HG03039 (cell line): ENCODE results near the gene GPR89A.
"Not testable (repeated sequence)": the region's sequence is repeated elsewhere in the genome, so short reads cannot be mapped to it uniquely, and the experiment has no call there.

ENCODE experiments used
- ATAC-seq: cut with Tn5 transposase; IDR thresholded peaks from one replicate; pipeline ENCODE4 v1.9.1; 2021; ENCODE audit warnings: mild to moderate bottlenecking, moderate library complexity; ENCODE audit not compliant: unreplicated experiment

GPR89A gene

DNA sequence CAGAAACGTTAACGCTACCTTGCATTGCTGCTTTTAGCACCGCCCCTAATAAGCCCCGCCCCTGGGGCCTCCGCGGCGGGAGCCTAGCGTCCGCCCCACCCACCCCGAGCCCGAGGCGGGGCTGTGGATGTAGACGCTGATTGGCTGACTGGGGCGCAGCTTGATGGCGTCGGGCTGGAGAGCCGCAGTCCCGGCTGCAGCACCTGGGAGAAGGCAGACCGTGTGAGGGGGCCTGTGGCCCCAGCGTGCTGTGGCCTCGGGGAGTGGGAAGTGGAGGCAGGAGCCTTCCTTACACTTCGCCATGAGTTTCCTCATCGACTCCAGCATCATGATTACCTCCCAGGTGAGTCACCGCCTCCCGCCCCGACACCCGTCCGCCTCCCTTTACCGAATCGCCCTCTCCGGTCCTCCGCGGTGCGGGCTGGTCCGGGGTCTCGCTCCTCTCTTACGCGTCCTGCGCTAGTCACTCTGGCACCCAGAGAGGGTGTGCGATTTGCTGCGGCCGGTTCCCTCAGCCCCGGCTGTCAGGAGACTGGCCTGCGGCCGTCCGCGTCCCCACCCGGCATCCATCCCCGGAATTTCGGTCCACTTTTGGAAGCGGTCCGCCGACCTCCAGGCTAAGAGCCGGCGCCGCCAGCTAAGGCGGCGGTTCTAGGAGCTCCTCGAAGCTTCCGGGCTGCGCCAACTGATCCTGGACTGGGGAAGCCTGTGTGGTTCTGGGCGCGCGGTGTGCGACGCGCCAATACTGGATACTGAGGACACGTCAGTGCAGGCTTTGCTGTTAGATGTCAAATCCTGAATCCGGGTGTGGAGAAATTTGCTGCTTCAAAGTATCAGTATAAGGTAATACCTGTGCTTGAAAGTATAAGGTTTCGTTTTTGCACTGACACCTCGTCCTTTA lies at the start of gene GPR89A:
GPR89A (plus strand) TSS at position 156 of the 901 bp plus-strand sequence; CDS start at position 302, 146 bp downstream.
- peak; percentile 96 for ATAC-seq

DNA sequence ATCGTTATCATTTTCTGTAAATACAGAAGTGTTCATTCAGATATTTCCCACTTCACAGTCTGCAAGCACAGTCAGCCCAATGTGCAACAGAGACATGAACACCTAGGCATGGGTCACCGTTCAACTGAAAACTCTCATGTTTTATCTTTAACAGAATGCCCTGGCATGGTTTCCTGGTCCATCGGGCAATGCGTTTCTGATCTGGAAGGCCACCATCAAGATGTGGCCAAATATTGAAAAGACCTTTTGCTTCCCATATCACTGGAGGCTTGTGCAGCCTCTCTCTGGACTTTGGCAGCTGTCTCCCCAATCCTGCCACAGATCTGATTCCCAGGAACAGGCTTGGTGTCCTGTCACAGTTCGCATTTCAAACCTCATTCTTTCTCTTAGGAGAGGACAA lies 21.0 kb upstream of the GPR89A start:
- not testable (repeated sequence) for ATAC-seq

DNA sequence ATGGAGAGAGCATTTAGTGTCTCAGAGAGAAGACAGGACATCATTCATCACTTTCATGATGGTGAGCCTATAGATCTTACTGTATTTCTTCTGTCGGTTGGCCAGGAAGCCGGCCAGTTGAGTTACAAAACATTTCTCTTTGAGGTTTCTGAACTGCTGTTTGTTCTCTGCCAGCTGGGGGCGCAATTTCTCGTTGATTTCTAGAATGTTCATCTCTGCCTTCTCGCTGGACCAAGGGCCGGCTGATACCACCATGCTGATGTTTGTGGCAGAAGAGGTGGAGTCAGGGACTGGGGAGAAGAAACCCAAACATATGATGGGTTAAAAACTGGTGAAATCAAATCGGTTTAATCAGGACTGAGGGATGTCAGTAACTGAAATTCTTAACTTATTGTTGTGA lies 17.0 kb upstream of the GPR89A start:
- not testable (repeated sequence) for ATAC-seq

DNA sequence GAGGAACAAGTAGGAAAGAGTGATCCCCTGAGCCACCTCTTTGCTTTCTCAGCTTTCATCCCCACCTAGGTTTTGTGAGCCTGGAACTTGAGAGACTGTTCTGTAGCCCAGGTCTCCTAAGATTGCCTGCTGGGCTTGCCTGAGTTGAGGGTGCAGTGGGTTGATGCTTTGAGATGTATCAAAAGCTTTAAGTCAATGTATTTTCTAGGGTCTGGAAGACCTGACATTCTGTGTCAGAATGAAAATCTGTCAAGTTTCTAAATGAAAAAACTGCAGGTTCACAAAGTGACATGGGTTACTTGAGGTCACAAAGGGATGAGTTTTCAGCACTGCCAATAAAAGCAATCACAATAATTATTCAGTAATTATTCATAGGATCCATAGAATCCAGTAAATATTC lies 15.4 kb upstream of the GPR89A start:
- not testable (repeated sequence) for ATAC-seq

DNA sequence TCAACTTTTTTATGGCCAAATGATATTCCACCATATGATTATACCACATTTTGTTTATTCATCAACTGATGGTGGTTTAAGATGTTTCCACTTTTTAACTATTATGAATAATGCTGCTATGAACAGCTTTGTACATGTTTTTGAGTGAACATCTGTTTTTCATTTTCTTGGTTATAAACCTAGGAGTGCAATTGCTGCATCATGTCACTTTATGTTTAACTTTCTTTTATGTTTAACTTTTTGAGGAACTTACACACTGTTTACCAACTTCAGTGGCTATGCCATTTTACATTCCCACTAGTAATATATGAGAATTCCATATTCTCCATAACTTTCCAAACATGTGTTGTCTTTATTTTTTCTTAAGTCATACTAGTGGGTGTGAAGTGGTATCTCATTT lies 12.4 kb upstream of the GPR89A start:
- not testable (repeated sequence) for ATAC-seq

DNA sequence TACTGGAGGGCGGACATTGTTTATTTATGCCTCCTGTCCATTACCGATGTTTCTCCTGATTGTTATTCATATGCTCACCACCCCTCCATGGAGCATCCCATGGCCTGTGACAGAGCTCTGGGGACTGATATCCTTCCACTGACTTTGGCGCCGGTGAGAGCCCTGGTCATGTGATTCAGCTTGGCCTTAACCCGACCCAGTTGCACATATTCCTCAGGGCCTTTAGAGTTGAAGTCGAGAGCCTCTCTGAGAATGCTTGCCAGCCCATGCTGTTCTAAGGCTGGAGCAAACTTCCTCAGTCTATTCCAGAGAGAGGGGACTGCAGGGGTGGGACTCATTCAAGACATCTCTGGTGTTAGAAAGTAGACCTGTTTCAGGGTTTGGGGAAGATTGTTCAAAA lies 11.6 kb upstream of the GPR89A start:
- not testable (repeated sequence) for ATAC-seq

DNA sequence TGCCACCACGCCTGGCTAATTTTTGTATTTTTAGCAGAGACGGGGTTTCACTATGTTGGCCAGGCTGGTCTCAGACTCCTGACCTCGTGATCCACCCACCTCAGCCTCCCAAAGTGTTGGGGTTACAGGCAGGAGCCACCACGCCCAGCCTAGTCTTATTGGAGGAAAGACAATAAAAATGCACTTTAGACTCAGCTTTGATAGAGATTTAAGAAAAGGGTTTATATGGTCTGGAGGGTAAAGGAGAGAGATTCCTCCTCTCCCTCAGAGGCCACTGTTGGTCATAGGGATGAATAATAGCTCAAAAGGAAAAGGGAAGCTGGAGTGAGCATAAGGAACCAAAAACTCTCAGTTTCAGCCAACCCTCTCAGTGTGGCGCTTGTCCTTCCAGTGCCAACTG lies 8.4 kb upstream of the GPR89A start:
- ATAC-seq = not testable (repeated sequence)

DNA sequence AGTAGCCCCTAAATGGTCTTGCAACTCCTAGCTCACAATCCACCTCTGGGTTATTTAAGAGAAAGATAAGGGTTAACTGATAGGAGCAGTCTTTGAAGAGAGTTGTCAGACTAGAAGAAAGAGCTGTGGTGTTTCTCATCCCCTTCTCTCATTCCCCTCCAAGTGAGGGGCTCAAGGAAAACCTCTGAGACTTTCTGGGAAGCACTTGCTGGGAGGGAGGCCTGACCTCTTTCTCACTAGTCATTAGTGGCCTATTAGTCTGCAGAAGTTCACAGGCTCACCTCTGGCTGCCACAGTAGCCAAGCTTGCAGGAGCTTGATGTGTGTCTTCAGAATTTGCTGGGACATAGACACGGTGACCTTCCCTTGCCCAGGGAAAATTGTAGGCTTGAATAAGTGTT lies 6.2 kb upstream of the GPR89A start:
- ATAC-seq = no peak

DNA sequence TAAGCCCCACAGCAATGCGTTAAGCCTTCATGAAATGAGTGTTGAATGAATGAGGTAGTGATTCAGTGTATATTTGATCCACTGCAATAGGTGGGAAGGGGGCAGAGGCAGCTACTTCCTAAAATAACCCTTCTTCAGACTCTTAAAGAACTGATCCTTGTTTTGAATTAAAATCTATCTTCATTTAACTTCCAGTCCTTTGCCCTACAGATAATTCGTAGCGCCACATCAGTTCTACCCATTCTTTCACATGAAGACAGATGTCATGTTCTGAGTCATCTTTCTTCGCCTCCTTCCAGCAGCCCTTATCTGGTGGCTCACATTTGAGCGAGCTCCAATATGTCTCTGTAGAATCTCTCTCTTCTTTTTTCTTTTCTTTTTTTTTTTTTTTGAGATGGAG lies 948 bp upstream of the GPR89A start:
- ATAC-seq = not testable (repeated sequence)

DNA sequence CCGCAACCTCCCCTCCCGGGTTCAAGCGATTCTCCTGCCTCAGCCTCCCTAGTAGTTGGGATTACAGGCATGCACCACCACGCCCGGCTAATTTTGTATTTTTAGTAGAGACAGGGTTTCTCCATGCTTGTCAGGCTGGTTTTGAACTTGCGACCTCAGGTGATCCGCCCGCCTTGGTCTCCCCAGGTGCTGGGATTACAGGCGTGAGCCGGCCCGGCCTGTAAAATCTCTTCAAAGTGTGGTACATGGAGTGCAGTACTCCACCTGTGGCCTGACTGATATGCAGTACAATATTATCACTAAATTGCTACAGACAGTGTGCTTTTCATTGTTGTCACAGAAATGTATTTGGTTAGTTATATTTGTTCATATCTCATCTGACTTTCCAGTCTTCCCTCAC lies 499 bp upstream of the GPR89A start:
- not testable (repeated sequence) for ATAC-seq

DNA sequence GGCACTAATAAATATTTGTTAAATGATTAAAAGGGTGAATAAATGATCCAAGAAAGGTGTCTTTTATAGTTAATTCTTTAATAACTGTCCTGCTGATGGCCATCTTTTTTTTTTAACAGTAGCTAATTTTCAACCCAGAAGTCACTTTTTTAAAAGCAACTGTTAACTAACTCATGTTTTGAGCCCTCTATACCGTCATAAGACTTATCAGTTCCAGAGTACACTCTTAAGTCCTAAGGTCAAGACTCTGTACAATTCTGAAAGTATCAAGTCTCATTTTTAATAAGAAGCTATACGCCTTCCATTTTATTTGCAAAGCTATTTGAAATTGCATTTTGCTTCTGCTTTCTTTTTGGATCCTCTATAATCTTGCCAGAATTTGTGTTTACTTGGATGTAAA lies 3.0 kb downstream of the GPR89A start:
- not testable (repeated sequence) for ATAC-seq

DNA sequence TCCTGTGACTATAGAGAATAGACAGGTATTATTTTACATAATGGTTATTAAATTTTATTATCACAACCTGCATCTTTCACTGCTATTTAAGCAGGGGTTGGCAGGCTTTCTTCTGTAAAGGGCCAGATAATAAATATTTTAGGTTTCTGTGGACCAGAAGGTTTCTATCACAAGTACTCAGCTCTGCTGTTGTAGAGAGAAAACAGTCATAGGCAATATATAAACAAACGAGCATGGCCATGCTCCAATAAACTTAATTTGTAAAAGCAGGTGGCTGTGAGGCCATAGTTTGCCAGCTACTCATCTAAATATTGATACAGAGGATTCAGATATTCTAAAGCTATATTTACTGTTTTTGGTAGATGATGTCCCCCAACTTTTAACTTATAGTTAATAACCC lies 12.3 kb downstream of the GPR89A start:
- not testable (repeated sequence) for ATAC-seq

DNA sequence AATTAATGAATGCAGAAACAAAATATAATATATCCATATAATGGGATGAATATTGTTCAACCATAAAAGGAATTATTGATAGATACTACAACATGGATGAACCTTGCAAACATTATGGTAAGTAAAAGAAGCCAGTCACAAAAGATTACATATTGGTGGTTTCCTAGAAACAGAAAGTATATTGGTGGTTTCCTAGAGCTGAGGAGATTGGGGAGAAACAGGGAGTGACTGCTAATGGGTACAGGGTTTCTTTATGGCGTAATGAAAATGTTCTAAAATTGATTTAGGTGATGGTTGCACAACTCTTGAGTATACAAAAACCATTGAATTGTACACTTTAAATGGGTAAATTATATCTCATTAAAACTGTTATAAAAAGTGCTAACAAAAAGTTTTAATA lies 14.4 kb downstream of the GPR89A start:
- ATAC-seq = not testable (repeated sequence)

DNA sequence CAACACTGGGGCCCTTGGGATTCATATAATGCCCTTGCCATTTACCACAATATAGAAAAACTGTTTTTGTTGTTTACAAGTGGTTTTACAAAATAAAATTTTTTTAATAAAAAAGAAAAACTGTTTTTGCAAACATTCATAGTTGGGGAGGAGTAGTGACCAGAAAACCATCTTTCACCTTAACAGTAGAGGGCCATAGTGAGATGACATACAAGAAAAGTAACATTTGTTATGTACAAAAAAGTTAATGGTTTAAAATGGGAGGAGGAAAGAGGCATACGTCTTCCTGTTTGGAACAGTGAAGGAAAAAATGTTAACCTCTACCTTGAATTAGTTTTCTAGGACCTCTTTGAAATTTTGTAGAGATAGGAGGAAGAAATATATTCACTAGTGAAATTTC lies 28.4 kb downstream of the GPR89A start:
- ATAC-seq = not testable (repeated sequence)

DNA sequence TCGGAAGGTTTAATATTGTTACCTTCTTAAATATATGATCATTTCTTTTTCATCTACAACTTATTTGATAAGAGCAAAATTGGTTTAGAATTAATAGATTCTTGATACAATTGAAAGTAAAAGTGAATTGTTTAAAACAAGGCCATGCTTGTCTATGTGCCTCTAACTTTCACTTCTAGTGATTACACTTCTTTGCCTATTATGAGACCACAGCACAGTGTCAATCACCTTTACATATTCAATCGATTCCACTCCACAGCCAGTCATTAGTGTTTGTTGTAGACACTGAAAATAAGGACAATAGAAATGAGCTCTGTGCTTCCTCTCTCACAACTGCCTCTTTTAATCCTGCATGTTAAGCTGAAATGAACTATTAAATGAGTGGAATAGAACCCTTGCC lies 34.1 kb downstream of the GPR89A start:
- not testable (repeated sequence) for ATAC-seq

DNA sequence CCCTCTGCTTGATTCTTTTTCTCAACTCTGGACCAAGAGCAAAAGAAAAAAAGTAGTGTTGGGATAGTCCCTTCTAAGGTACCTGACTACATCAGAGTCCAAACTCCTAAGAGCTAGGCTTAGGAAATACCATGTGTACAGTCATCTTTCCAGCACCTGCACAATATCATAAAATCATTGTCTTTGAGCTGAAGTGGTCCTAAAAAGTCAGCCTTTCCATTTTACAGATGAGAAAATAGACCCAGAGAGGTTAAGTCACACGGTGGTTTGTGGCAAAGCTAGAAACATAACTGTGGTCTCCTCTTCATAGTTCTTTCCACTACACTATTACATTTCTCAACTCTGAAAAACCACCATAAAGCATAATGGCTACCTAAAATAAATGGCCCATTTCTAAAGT lies 36.2 kb downstream of the GPR89A start:
- ATAC-seq = not testable (repeated sequence)

DNA sequence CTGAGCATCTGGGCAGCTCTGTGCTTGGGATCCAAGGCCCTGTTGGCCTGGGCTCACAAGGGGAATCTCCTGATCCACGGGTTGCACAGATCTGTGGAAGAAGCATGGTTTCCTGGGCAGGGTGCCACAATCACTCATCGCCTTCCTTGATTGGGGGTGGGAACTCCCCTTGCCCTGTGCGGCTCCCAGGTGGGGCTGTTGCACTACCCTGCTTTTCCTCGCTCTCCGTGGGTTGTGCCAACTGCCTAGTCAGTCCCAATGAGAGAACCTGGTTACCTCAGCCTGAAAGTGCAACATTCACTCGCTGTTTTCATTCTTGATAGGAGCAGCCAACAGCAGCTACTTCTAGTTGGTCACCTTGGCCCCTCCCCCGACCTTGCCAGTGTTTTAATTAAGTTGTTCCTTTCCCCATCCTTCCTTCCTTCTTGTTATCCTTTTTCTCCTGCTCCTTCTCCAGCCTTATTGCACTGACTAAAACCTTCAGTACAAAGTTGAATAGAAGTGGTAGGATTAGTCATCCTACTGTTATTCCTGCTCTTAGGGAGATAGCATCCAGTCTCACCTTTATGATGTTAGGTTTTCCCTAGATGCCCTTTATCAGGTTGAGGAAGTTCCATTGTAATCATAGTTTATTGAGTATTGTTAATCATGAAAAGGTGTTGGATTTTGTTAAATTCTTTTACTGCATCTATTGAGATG lies 48.6 kb downstream of the GPR89A start:
- not testable (repeated sequence) for ATAC-seq

DNA sequence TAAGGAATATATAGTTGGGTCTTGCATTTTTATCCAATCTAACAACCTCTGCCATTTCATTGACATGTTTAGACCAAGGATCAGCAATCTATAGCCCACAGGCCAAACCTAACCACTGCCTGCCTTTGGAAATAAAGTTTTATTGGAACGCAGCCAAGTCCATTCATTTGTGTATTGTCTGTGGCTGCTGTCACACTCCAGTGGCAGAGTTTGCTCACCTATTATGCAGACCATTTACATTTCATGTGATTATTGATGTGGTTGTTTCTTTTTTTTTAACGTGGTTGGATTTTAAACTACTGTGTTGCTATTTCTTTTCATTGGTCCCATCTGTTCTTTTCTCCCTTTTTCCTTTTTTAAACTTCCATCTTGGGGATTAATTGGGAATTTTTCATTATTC lies 54.7 kb downstream of the GPR89A start:
- ATAC-seq = not testable (repeated sequence)

DNA sequence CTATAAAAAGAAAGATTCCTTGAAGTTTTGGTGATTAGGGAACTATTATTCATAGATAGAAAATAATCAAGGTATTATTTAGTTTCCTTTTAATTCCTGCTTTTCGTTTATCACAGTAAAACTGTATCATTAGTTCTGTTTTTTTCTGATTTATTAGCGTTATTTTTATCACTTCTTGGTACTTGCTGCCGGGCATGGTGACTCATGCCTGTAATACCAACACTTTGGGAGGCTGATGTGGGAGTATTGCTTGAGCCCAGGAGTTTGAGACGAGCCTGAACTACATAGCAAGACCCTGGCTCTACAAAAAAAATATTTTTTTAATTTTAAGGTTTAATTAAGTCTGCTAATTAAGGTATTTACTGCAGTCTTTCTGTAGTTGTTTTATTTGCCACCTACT lies 57.2 kb downstream of the GPR89A start:
- ATAC-seq = not testable (repeated sequence)

DNA sequence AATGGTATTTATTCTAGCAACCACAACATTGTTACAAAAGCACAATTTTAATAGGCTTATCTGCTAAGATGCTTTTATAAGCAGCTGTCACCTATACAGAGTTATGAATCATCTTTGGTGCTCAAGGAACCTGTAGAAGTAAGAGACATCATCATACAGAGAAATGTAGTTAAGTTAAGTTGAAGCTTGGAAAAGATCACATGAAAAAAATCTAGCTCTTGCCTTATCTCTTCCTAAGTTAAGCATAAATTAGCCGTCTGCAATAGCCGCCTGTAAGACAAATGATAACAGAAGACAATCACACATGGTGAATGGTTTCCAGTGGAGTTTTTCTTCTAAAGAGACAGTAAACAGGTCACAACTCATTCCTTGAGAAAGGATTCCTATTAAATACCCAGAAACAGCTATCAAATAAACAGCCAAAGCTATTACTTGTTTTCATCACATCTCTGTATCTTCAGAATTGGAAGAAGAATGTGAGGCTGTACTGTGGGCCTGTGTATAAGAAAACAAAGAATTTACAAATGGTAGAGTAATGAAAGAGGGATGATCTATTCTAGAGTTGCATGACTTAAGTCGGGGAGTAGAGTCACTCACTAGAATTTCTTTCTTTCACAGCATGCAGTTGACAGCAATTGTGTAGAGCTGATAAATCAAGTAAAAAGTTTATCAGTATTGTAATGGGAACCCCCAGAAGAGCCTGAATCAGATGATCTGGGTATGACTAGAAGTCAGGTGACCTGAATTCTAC lies 63.4 kb downstream of the GPR89A start:
- ATAC-seq = not testable (repeated sequence)

DNA sequence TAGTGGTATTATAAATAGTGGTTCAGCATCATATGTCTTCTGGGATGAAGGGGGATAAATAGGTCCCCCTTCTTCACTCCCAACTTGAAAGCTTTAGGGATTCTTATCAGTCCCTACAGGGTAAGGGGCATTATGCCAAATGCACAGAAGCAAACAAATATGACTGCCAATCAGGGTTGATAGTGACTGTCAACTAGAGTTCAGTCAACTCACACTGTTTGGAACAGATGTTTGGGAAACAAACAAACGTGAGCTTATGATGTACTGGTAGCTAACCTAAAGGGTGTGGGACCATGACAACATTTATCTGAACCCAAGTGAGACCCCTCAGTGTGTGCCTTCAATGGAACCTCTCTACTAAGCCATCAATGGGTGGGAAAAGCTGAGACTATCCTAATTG lies 65.4 kb downstream of the GPR89A start:
- ATAC-seq = not testable (repeated sequence)
